GM20000 (cell line): ENCODE data around the gene ZNF735.

Experiments used
- DNase-seq: peaks from one replicate; pipeline ENCODE4 v3.0.0; 2012; ENCODE audit warnings: low spot score
- CTCF ChIP-seq: IDR thresholded peaks from 2 replicates; pipeline ENCODE4 v1.5.1; 2012; ENCODE audit warnings: mild to moderate bottlenecking, control low read depth; ENCODE audit errors: extremely low read depth, missing control alignments

Gene ZNF735

GRCh38 chr7:64266341-64266919 is 59.4 kb downstream of the ZNF735 start:
- TF ChIP-seq CTCF: no peak
- DNase-seq: no peak
